Measurements from ENCODE around the gene XRCC5. TPM values are rescaled to one million over a fixed set of nuclear protein-coding genes. Genes with fewer than 3 reads are reported as not detected.

XRCC5 gene
- total and polyA plus RNA-seq, 2 donors (not counting 1 experiment from before 2014, with no cell fraction given) = 45.5 to 198 TPM

GRCh38 chr2:216179015-216179414 is 69.9 kb downstream of the XRCC5 start:
- ChIA-PET CTCF (no interaction called here), POLR2A (no interaction called here)
- DNase-seq (no peak), ATAC-seq (ENCODE audit: low read depth) (no peak)
- H3K36me3 ChIP-seq (replicated peaks in 1 of 2; ENCODE audit: control extremely low read depth in 1 of 2, control insufficient read depth in 1 of 2, extremely low read depth in 1 of 2, insufficient read depth in 2 of 2, low read length in 1 of 2) = peaks cover 14 to 45% of the 10 kb centered on the region in 2 experiments
- H3K4me1 Mint-ChIP-seq = peaks cover 30% of the 10 kb centered on the region
- H3K79me2 ChIP-seq (ENCODE audit: control insufficient read depth, insufficient read depth, low read length) = peaks cover 32% of the 10 kb centered on the region
- no peak overlapping the region for H3K4me3 ChIP-seq (ENCODE audit: control extremely low read depth in 1 of 5, extremely low read depth in 1 of 5, insufficient read depth in 1 of 5, low read depth in 2 of 5, low read length in 4 of 5)
- H3K9me3 Mint-ChIP-seq (ENCODE audit: insufficient read depth) = no peaks in the 10 kb centered on the region
- no peaks in the 10 kb centered on the region for H3K9me3 ChIP-seq (ENCODE audit: control extremely low read depth in 1 of 3, control insufficient read depth in 2 of 3, insufficient read depth in 1 of 3, low read length in 2 of 3)
- H3K27me3 Mint-ChIP-seq = no peaks in the 10 kb centered on the region
- no peak overlapping the region for H3K27ac Mint-ChIP-seq
- no peak overlapping the region for H3K9ac ChIP-seq (ENCODE audit: low read length)
- no peak overlapping the region for H3K27ac ChIP-seq (ENCODE audit: low read length in 2 of 2)
- peaks cover 41% of the 10 kb centered on the region for H4K20me1 ChIP-seq (ENCODE audit: control insufficient read depth, insufficient read depth, low read length, poor library complexity, severe bottlenecking)
- no peak overlapping the region for H3K4me2 ChIP-seq (replicated peaks; ENCODE audit: low read depth, low read length, poor library complexity, severe bottlenecking)
- H3K27me3 ChIP-seq (replicated peaks in 1 of 4; ENCODE audit: control extremely low read depth in 1 of 4, control insufficient read depth in 3 of 4, insufficient read depth in 4 of 4, low read length in 3 of 4) = no peaks in the 10 kb centered on the region
- no CpG with 5 or more reads among the region's 1 CpG for WGBS (ENCODE audit: insufficient coverage)
- no peak overlapping the region for H2AFZ ChIP-seq (ENCODE audit: insufficient read depth, low read depth, low read length, poor library complexity, severe bottlenecking)
- H3K4me3 Mint-ChIP-seq = no peak overlapping the region
- no peak for TF ChIP-seq EZH2 (IDR thresholded peaks at IDR 0.05; ENCODE audit: borderline replicate concordance, insufficient read depth, low read depth, low read length, poor library complexity, severe bottlenecking)
- TF ChIP-seq CTCF (IDR thresholded peaks at IDR 0.05) = no peak
- peaks cover 13 to 20% of the 10 kb centered on the region in 2 donors for H3K4me1 ChIP-seq (ENCODE audit: control insufficient read depth in 2 of 2, insufficient read depth in 2 of 2, low read length in 2 of 2)
- intact Hi-C loops (cut with micrococcal nuclease) = no loop called here

- peaks cover 54% of the 10 kb centered on the region for H4K20me1 ChIP-seq (ENCODE audit: control insufficient read depth, insufficient read depth, low read length, poor library complexity, severe bottlenecking)
- no peak for ATAC-seq (ENCODE audit: low read depth)
- peaks cover 46% of the 10 kb centered on the region for H3K4me1 Mint-ChIP-seq
- no peak overlapping the region for H3K4me2 ChIP-seq (replicated peaks; ENCODE audit: low read depth, low read length, poor library complexity, severe bottlenecking)
- no peak overlapping the region for H3K4me3 ChIP-seq (ENCODE audit: control extremely low read depth in 1 of 5, extremely low read depth in 1 of 5, insufficient read depth in 1 of 5, low read depth in 2 of 5, low read length in 4 of 5)
- ChIA-PET CTCF (no interaction called here), POLR2A (no interaction called here)
- H2AFZ ChIP-seq (ENCODE audit: insufficient read depth, low read depth, low read length, poor library complexity, severe bottlenecking) = no peak overlapping the region
- H3K36me3 ChIP-seq (replicated peaks in 1 of 2; ENCODE audit: control extremely low read depth in 1 of 2, control insufficient read depth in 1 of 2, extremely low read depth in 1 of 2, insufficient read depth in 2 of 2, low read length in 1 of 2) = peaks cover 13 to 32% of the 10 kb centered on the region in 2 experiments
- no peaks in the 10 kb centered on the region for H3K9me3 ChIP-seq (ENCODE audit: control extremely low read depth in 1 of 3, control insufficient read depth in 2 of 3, insufficient read depth in 1 of 3, low read length in 2 of 3)
- no peak overlapping the region for H3K9ac ChIP-seq (ENCODE audit: low read length)
- DNase-seq = no peak
- H3K27ac Mint-ChIP-seq = no peak overlapping the region
- TF ChIP-seq CTCF (IDR thresholded peaks at IDR 0.05) (no peak), EZH2 (IDR thresholded peaks at IDR 0.05; ENCODE audit: borderline replicate concordance, insufficient read depth, low read depth, low read length, poor library complexity, severe bottlenecking) (no peak)
- no peaks in the 10 kb centered on the region for H3K9me3 Mint-ChIP-seq (ENCODE audit: insufficient read depth)
- H3K27me3 Mint-ChIP-seq = no peaks in the 10 kb centered on the region
- H3K4me3 Mint-ChIP-seq = no peak overlapping the region
- peaks cover 38% of the 10 kb centered on the region for H3K79me2 ChIP-seq (ENCODE audit: control insufficient read depth, insufficient read depth, low read length)
- peaks cover 22 to 32% of the 10 kb centered on the region in 2 donors for H3K4me1 ChIP-seq (ENCODE audit: control insufficient read depth in 2 of 2, insufficient read depth in 2 of 2, low read length in 2 of 2)
- H3K27ac ChIP-seq (ENCODE audit: low read length in 2 of 2) = peak overlapping the region in 1 of 2 donors; percentile 67
- no CpG with 5 or more reads among the region's 6 CpGs for WGBS (ENCODE audit: insufficient coverage)
- intact Hi-C loops (cut with micrococcal nuclease) = no loop called here
- H3K27me3 ChIP-seq (replicated peaks in 1 of 4; ENCODE audit: control extremely low read depth in 1 of 4, control insufficient read depth in 3 of 4, insufficient read depth in 4 of 4, low read length in 3 of 4) = no peaks in the 10 kb centered on the region
Measured at GRCh38 chr2:216181351-216181750, 72.2 kb downstream of the XRCC5 start.
